HEK293 (cell line): Measurements from ENCODE around the gene MRNIP.

ENCODE experiments used
- CTCF ChIP-seq: fragments of 450-650 bp; formaldehyde crosslinking; IDR thresholded peaks from 2 replicates; pipeline ENCODE4 v1.5.1; 2016; ENCODE audit warnings: missing biosample characterization, missing genetic modification characterization
- HOXD13 ChIP-seq: sonication (generic); formaldehyde crosslinking; IDR thresholded peaks from 2 replicates; pipeline ENCODE4 v1.8.0; 2022; ENCODE audit warnings: missing genetic modification reagents, borderline replicate concordance
- PBX3 ChIP-seq: sonication (generic); formaldehyde crosslinking; IDR thresholded peaks from 2 replicates; pipeline ENCODE4 v1.8.1; 2022; ENCODE audit warnings: mild to moderate bottlenecking, moderate library complexity, missing genetic modification reagents
- TRIM28 ChIP-seq: IDR thresholded peaks from 2 replicates; pipeline ENCODE4 v1.6.1; 2011; ENCODE audit warnings: low read length, control low read depth, borderline replicate concordance
- YY2 ChIP-seq: fragments of 450-650 bp; formaldehyde crosslinking; IDR thresholded peaks from 2 replicates; pipeline ENCODE4 v1.5.1; 2016; ENCODE audit warnings: missing biosample characterization, missing genetic modification characterization
- ZNF138 ChIP-seq: fragments of 450-650 bp; formaldehyde crosslinking; IDR thresholded peaks from 2 replicates; pipeline ENCODE4 v1.5.1; 2016; ENCODE audit warnings: missing biosample characterization, missing genetic modification characterization, borderline replicate concordance
- ZNF416 ChIP-seq: fragments of 450-650 bp; formaldehyde crosslinking; IDR thresholded peaks from 2 replicates; pipeline ENCODE4 v1.5.1; 2016; ENCODE audit warnings: missing biosample characterization, missing genetic modification characterization
- ZSCAN4 ChIP-seq: fragments of 450-650 bp; formaldehyde crosslinking; IDR thresholded peaks from 2 replicates; pipeline ENCODE4 v1.5.1; 2017; ENCODE audit warnings: missing biosample characterization, missing genetic modification characterization

GRCh38 chr5:179823937-179824744, 34.5 kb downstream of the MRNIP start:
- TF ChIP-seq PBX3 (CRISPR knock-in tag) (no peak), ZSCAN4 (tag by site-specific recombination) (no peak), YY2 (no peak), HOXD13 (CRISPR knock-in tag) (no peak), ZNF138 (tag by site-specific recombination) (no peak), ZNF416 (tag by site-specific recombination) (no peak), CTCF (no peak), TRIM28 (no peak)
